ENCODE results near the gene FAM234B. TPM values are rescaled to one million over a fixed set of nuclear protein-coding genes. Genes with fewer than 3 reads are reported as not detected.

The FAM234B gene
- total RNA-seq (ENCODE audit: low replicate concordance), result 3.3 and 5.6 TPM in 2 replicates

- peak within 1 kb of the TSS; percentile 92 for H3K4me3 ChIP-seq (ENCODE audit: low read depth, low read length)
- peak; percentile 66 for DNase-seq (ENCODE audit: low read depth)
- peak; percentile 1 for TF ChIP-seq CTCF (IDR thresholded peaks at IDR 0.05; ENCODE audit: insufficient read depth, low read length)
Measured at GRCh38 chr12:13044002-13044905, at the start of gene FAM234B. TSS of gene FAM234B (plus strand) at chr12:13044381. CDS start at chr12:13044404, 23 bp downstream.

- no peak overlapping the region for H3K4me3 ChIP-seq (ENCODE audit: low read depth, low read length)
- DNase-seq (ENCODE audit: low read depth), result no peak
- TF ChIP-seq CTCF (IDR thresholded peaks at IDR 0.05; ENCODE audit: insufficient read depth, low read length), result no peak
Measured at GRCh38 chr12:12995088-12995487, 49.1 kb upstream of the FAM234B start.

GRCh38 chr12:12996209-12996608, 48.0 kb upstream of the FAM234B start:
- no peak for DNase-seq (ENCODE audit: low read depth)
- TF ChIP-seq CTCF (IDR thresholded peaks at IDR 0.05; ENCODE audit: insufficient read depth, low read length), result no peak

GRCh38 chr12:12997156-12997555, 47.0 kb upstream of the FAM234B start:
- DNase-seq (ENCODE audit: low read depth), result no peak
- H3K4me3 ChIP-seq (ENCODE audit: low read depth, low read length), result no peak overlapping the region
- TF ChIP-seq CTCF (IDR thresholded peaks at IDR 0.05; ENCODE audit: insufficient read depth, low read length), result no peak

More at GRCh38 chr12:12996209-12996608, 48.0 kb upstream of the FAM234B start:
- no peak overlapping the region for H3K4me3 ChIP-seq (ENCODE audit: low read depth, low read length)

- no peak for TF ChIP-seq CTCF (IDR thresholded peaks at IDR 0.05; ENCODE audit: insufficient read depth, low read length)
- H3K4me3 ChIP-seq (ENCODE audit: low read depth, low read length), result no peak overlapping the region
- DNase-seq (ENCODE audit: low read depth), result no peak
Measured at GRCh38 chr12:12997734-12998133, 46.4 kb upstream of the FAM234B start.

- TF ChIP-seq CTCF (IDR thresholded peaks at IDR 0.05; ENCODE audit: insufficient read depth, low read length), result no peak
- no peak for DNase-seq (ENCODE audit: low read depth)
- peak overlapping the region; percentile 31 for H3K4me3 ChIP-seq (ENCODE audit: low read depth, low read length)
Measured at GRCh38 chr12:12998248-12998647, 45.9 kb upstream of the FAM234B start.
